PC-9 (cell line): ENCODE data around the gene CEP192. TPM values are rescaled to one million over a fixed set of nuclear protein-coding genes. Genes with fewer than 3 reads are reported as not detected.

Source experiments
- BruUV-seq: library from RNA; stranded (reverse); fragments of 400-500 nt; replicated peaks from 2 replicates; lab custom pipeline; 2021; lab: Mats Ljungman, UMichigan
- CTCF ChIA-PET: fragments of 300-600 bp; sonication (Branson Sonifier 250); formaldehyde crosslinking; loops from one replicate; lab custom pipeline; 2022; ENCODE audit warnings: antibody characterized with exemption; lab: Charles Lee
- POLR2A ChIA-PET: fragments of 300-600 bp; sonication (Branson Sonifier 250); formaldehyde crosslinking; loops from one replicate; lab custom pipeline; 2022; ENCODE audit warnings: antibody characterized with exemption; ENCODE audit not compliant: unreplicated experiment; lab: Charles Lee
- DNase-seq, 2 experiments: peaks; one replicate each; pipeline versions ENCODE4 v3.0.0 to v3.0.0-alpha.2; 2015 to 2022; ENCODE audit warnings: mixed read lengths in 1 of 2
- H2AFZ ChIP-seq: fragments of 200-600 bp; sonication (generic); 2 replicates; pipeline ENCODE4 v1.8.1; 2017; ENCODE audit warnings: antibody characterized with exemption
- H3F3A ChIP-seq: fragments of 200-600 bp; sonication (generic); 2 replicates; pipeline ENCODE4 v1.8.1; 2017; ENCODE audit warnings: antibody characterized with exemption, mild to moderate bottlenecking, low read depth; ENCODE audit not compliant: insufficient read depth
- H3K27ac ChIP-seq: fragments of 200-600 bp; sonication (generic); 2 replicates; pipeline ENCODE4 v1.6.1; 2016; ENCODE audit warnings: mixed run types
- H3K27me3 ChIP-seq: fragments of 200-600 bp; sonication (generic); 2 replicates; pipeline ENCODE4 v1.6.1; 2016; ENCODE audit warnings: low read depth, mixed run types; ENCODE audit not compliant: insufficient read depth
- H3K36me3 ChIP-seq: fragments of 200-600 bp; sonication (generic); 2 replicates; pipeline ENCODE4 v1.6.1; 2016; ENCODE audit warnings: low read depth, mixed run types
- H3K4me1 ChIP-seq: fragments of 200-600 bp; sonication (generic); replicated peaks from 2 replicates; pipeline ENCODE4 v1.6.1; 2016; ENCODE audit warnings: mixed run types; ENCODE audit not compliant: insufficient read depth
- H3K4me2 ChIP-seq: fragments of 200-600 bp; sonication (generic); 2 replicates; pipeline ENCODE4 v1.6.1; 2017; ENCODE audit warnings: mixed run types
- H3K4me3 ChIP-seq: fragments of 200-600 bp; sonication (generic); 2 replicates; pipeline ENCODE4 v1.6.1; 2016; ENCODE audit warnings: mixed run types
- H3K79me2 ChIP-seq: fragments of 200-600 bp; sonication (generic); 2 replicates; pipeline ENCODE4 v1.6.1; 2017; ENCODE audit warnings: low read depth, mixed run types
- H3K9me2 ChIP-seq: fragments of 200-600 bp; sonication (generic); 2 replicates; pipeline ENCODE4 v1.8.1; 2017; ENCODE audit warnings: mild to moderate bottlenecking; ENCODE audit not compliant: insufficient read depth
- H3K9me3 ChIP-seq: fragments of 200-600 bp; sonication (generic); 2 replicates; pipeline ENCODE4 v1.8.1; 2016; ENCODE audit warnings: low read depth; ENCODE audit not compliant: insufficient read depth
- H4K20me1 ChIP-seq: fragments of 200-600 bp; sonication (generic); 2 replicates; pipeline ENCODE4 v1.8.1; 2017; ENCODE audit not compliant: insufficient read depth
- EZH2 ChIP-seq: fragments of 200-600 bp; sonication (generic); IDR thresholded peaks from 2 replicates; pipeline ENCODE4 v1.8.0; 2017; ENCODE audit warnings: antibody characterized with exemption, low read depth
- intact Hi-C: fragments of 100-400 bp; cut with micrococcal nuclease; formaldehyde crosslinking; loops from one replicate; pipeline ENCODE4 v1.10.0; 2022; ENCODE audit not compliant: unreplicated experiment
- total RNA-seq: library from RNA; stranded (reverse); gene quantifications from 2 replicates; pipeline ENCODE4 v1.2.3, GENCODE V29; 2021
- TF ChIP-seq, protein P1 (sequence below): fragments of 200-600 bp; sonication (generic); conservative IDR thresholded peaks from 2 replicates; pipeline ENCODE4 v1.6.1; 2017; ENCODE audit warnings: mixed run types, antibody characterized with exemption, mild to moderate bottlenecking, moderate library complexity

The CEP192 gene
- total RNA-seq, 1 experiment from 2014 or later: 44.9 TPM

GRCh38 chr18:13099113-13099512 is 108.0 kb downstream of the CEP192 start:
- Histone ChIP-seq H3K27me3 (no peaks in the 10 kb centered on the region), H3F3A (no peaks in the 10 kb centered on the region), H3K9me2 (no peaks in the 10 kb centered on the region), H4K20me1 (no peaks in the 10 kb centered on the region), H3K27ac (no peak overlapping the region), H3K4me1 (no peaks in the 10 kb centered on the region), H3K9me3 (no peaks in the 10 kb centered on the region), H3K36me3 (peaks cover 13% of the 10 kb centered on the region; the same call in 1 of the 2 replicates), H3K79me2 (no peaks in the 10 kb centered on the region), H3K4me3 (no peak overlapping the region), H2AFZ (no peak overlapping the region), H3K4me2 (no peak overlapping the region)
- TF ChIP-seq, protein P1, sequence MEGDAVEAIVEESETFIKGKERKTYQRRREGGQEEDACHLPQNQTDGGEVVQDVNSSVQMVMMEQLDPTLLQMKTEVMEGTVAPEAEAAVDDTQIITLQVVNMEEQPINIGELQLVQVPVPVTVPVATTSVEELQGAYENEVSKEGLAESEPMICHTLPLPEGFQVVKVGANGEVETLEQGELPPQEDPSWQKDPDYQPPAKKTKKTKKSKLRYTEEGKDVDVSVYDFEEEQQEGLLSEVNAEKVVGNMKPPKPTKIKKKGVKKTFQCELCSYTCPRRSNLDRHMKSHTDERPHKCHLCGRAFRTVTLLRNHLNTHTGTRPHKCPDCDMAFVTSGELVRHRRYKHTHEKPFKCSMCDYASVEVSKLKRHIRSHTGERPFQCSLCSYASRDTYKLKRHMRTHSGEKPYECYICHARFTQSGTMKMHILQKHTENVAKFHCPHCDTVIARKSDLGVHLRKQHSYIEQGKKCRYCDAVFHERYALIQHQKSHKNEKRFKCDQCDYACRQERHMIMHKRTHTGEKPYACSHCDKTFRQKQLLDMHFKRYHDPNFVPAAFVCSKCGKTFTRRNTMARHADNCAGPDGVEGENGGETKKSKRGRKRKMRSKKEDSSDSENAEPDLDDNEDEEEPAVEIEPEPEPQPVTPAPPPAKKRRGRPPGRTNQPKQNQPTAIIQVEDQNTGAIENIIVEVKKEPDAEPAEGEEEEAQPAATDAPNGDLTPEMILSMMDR: no peak
- intact Hi-C loops: no loop called here
- CTCF ChIA-PET: no interaction called here
- no peak for DNase-seq
- POLR2A ChIA-PET: no interaction called here
- no TSS peak for BruUV-seq

- CTCF ChIA-PET: no interaction called here
- H3K4me2 ChIP-seq: no peak overlapping the region
- POLR2A ChIA-PET: no interaction called here
- no peak overlapping the region for H2AFZ ChIP-seq
- H3K4me3 ChIP-seq: no peak overlapping the region
- BruUV-seq: no TSS peak
- H3K36me3 ChIP-seq: peaks cover 19% of the 10 kb centered on the region; the same call in 1 of the 2 replicates
- H3K4me1 ChIP-seq: no peaks in the 10 kb centered on the region
- no peak overlapping the region for H3K27ac ChIP-seq
- DNase-seq: no peak
- H3K27me3 ChIP-seq: no peaks in the 10 kb centered on the region
- no peaks in the 10 kb centered on the region for H3F3A ChIP-seq
- TF ChIP-seq, protein P1: no peak
- no peak for TF ChIP-seq EZH2
- intact Hi-C loops: loop anchor here (10.0 kb wide), 1 partner anchor 56 kb away; no protein-coding TSS in a partner anchor
- no peaks in the 10 kb centered on the region for H4K20me1 ChIP-seq
- H3K9me2 ChIP-seq: no peaks in the 10 kb centered on the region
- no peaks in the 10 kb centered on the region for H3K79me2 ChIP-seq
- H3K9me3 ChIP-seq: no peaks in the 10 kb centered on the region
Observed at GRCh38 chr18:13100942-13101658, 109.9 kb downstream of the CEP192 start.

GRCh38 chr18:13101659-13102197 is 110.6 kb downstream of the CEP192 start:
- Histone ChIP-seq H3K4me2 (no peak overlapping the region), H3K9me2 (no peaks in the 10 kb centered on the region), H3K27me3 (no peaks in the 10 kb centered on the region), H2AFZ (no peak overlapping the region), H3K79me2 (no peaks in the 10 kb centered on the region), H3F3A (no peaks in the 10 kb centered on the region), H3K4me3 (no peak overlapping the region), H4K20me1 (no peaks in the 10 kb centered on the region), H3K36me3 (peaks cover 20% of the 10 kb centered on the region; the same call in 1 of the 2 replicates), H3K27ac (no peak overlapping the region), H3K4me1 (no peaks in the 10 kb centered on the region), H3K9me3 (no peaks in the 10 kb centered on the region)
- TF ChIP-seq EZH2: no peak
- TF ChIP-seq, protein P1: no peak
- intact Hi-C loops: loop anchor here (10.0 kb wide), 1 partner anchor 57 kb away; no protein-coding TSS in a partner anchor
- POLR2A ChIA-PET: interaction anchor here (0.6 kb wide), 1 partner anchor 14 kb away, joined by 7 read pairs; no protein-coding TSS in a partner anchor
- CTCF ChIA-PET: no interaction called here
- BruUV-seq: no TSS peak
- no peak for DNase-seq
